Umbilical cord (tissue), 2 donors: ENCODE results near the gene KRT71. TPM values are rescaled to one million over a fixed set of nuclear protein-coding genes. Genes with fewer than 3 reads are reported as not detected.

ENCODE experiments used
- DNase-seq: peaks from one replicate; pipeline ENCODE4 v3.0.0-alpha.2; 2015; ENCODE audit warnings: low spot score
- total RNA-seq: library from RNA; depleted of rRNA; stranded (reverse); fragments of >200 nt; gene quantifications from one replicate; pipeline ENCODE4 v1.2.3, GENCODE V29; 2014; ENCODE audit warnings: low replicate concordance; ENCODE audit not compliant: insufficient read depth

The KRT71 gene
- total RNA-seq, 1 donor from 2014 or later: not detected

DNA sequence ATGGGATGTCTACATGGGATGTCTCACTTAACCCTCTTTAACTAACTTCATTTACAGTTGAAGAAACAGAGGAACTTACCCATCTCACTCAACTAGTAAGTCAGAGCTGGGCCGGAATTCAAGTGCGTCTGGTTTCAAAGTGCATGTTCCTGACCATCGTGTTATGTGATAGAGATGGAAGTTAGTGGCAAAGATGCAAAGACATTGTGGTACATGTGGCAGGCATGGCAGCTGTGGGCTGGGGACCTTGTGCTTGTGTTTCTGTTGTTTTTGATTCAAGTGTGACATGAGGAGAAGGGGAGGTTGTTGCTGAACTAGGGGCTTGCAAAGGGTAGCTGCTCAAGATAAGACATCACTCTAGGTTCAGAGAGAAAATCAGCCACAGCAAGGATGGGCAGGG, 23.0 kb upstream of the KRT71 start:
- DNase-seq: no peak

DNA sequence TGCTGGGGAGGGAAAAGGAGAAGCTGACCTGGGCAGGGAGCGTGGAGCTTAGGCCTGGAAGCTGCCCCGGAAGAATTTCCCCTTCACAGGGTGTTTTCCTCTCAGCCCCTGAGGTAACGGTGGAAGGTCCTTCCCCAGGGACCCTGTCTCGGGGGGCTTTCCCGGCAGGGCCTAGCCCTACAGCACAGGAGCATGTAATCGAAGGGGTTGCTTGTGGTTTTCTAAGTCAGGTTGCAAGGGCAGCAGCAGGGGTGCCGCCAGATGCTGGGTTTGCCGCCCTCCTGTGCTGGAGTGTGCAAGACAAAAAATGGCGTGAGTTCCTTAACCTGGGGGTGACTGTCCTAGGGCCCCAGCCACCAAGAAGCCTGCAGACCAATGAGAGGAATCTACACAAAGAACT, 22.3 kb upstream of the KRT71 start:
- DNase-seq: no peak

DNA sequence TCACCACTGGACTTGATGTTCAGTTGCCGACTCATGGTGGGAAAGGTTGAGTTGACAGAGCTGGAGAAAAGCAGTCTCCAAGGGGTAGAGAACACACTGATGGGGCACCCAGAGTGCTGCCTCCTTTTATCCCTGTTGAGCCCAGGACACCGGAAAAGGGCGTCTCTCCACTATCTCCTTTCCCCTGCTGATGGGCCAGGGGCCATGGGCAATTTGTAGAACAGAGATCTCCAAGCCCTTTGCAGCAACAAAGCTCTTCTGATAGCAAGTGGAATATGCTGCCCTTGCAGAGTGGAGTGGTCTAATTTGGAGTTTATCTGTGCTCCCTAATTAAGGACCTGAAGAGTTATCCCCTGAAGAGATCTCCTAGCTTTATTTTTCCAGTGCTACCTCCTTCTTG, 20.8 kb upstream of the KRT71 start, which contains the start of gene KRT74:
Gene KRT74 (minus strand): TSS at position 101 of the 400 bp plus-strand sequence. CDS start 66 bp downstream, at position 35.
- DNase-seq: no peak

DNA sequence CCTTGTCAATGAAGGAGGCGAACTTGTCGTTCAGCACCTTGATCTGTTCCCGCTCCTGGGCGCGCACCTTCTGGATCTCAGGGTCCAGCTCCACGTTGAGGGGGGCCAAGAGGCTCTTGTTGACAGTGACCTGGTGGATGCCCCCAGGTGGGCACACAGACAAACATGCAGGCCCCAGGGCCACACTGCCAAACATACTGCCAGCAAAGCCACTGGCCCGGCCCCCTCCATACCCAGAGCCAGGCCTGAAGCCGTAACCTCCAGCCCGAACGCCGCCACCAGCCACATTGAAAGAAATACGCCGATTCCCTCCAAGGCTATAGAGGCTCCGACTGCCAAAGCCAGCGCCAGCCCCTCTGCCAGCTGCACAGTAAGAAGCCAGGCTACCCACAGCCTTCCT, 20.4 kb upstream of the KRT71 start:
- DNase-seq: no peak

DNA sequence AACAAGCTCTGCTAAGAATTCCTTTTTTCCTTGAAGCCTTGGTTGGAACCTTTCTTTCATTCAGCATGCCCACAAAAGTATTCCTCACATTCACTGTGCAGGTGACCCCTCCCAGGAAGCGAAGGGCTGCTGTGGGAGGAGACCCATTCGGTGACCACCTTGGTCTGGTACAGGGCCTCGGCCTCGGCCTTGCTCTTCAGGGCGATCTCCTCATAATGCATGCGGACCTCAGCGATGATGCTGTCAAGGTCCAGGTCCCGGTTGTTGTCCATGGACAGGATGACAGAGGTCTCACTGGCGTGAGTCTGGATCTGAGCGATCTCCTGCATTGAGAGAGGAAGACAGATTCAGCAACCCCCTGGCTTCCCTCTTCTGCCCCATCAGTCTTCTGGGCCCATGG, 17.6 kb upstream of the KRT71 start:
- no peak for DNase-seq

DNA sequence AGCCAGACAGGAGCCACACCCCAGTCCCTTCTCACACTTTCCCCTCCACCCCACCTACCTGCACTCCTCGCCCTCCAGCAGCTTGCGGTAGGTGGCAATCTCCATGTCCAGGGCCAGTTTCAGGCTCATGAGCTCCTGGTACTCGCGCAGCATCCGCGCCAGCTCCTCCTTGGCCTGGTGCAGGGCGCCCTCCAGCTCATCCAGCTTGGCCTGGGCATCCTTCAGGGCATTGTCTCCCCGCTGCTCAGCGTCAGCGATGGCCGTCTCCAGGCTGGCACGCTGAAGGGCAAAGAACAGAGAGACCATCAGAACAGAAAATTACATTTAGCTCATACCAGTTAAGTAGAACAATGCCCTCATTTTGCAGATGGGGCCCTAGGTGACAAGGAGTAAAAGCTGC, 15.2 kb upstream of the KRT71 start:
- no peak for DNase-seq

DNA sequence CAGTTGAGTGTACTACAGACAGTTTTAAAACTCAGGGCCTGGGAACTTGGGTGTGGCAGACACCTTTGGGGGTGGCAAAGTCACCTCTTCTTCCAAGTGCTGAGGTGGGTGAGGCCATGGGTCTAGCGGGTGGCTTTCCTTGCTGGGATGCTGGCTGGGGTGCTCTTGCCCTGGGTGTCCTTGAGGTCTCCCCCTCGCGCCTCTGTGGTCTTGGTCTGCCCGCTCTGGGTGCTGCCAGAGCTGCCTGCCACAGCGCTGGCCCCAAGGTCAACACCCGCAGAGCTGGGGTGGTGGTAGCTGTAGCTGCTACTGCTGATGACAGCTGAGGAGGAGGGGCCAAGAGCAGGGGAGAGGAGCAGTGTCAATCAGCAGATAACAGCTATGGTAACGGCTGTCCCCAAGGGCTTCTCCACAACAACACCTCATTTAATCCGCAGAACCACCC, 13.9 kb upstream of the KRT71 start:
- DNase-seq: no peak

DNA sequence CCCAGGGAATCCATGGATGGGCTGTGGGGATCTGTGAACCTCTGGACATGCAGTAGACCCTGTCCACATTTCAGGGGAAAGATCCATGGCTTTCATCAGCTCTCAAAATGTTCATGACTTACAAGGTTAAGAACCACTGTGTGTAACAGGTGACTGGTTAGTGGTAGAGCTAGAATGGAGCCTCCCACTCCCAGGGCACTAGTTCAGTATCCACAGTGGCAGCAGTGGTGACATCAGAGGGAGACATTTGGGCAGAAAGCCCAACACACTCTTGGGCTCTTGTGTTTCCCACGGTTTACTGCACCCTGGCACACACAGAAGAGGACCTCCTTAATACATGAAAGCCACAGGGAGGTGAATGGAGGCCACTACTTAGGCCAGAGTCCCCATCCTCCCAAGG, 11.6 kb upstream of the KRT71 start:
- DNase-seq: no peak

DNA sequence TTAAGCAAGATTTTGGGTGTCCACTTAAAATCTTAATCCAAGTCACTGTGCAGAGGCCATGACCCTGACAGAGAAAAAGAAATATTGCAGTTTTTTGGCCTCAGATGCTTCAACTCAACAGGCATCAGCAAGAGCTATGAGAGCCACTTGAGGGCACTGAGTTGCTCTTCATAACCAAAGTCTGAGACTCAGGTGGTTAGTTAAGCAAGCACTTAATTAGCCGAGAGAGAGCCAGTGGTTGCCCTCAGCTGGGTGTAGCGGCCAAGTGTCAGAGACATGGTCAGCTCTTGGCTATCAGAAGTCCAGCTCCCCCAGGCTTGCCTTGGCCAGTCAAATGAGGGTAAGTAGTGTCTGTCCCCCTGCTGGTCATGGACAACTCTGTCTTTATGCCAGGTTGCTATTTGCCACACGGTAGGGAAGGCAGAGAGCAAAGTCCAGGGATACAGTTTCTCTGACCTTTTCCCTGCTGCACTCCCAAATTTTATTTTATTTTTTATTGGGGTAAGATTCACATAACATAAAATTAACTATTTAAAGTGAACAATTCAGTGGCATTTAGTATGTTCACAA, 9.0 kb upstream of the KRT71 start:
- DNase-seq: no peak

DNA sequence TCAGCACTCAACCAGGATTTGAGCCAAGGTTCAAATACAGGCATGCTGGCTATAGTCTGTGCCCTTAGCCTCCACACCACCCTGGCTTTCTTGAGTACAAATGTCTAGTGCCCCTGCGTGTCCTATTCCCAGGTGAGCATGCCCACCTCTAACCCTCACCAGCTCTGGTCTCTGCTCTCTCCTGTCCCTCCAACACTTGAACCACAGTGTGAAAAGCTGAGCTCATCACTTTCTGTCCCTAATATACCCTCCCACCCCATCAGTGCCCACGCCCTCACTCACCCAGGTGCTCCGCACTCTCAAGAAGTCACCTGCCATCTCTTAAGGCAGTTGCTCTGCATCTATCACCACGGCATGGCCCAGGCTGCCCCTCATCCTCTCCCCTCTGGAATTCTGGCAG, 7.0 kb upstream of the KRT71 start:
- DNase-seq: no peak

DNA sequence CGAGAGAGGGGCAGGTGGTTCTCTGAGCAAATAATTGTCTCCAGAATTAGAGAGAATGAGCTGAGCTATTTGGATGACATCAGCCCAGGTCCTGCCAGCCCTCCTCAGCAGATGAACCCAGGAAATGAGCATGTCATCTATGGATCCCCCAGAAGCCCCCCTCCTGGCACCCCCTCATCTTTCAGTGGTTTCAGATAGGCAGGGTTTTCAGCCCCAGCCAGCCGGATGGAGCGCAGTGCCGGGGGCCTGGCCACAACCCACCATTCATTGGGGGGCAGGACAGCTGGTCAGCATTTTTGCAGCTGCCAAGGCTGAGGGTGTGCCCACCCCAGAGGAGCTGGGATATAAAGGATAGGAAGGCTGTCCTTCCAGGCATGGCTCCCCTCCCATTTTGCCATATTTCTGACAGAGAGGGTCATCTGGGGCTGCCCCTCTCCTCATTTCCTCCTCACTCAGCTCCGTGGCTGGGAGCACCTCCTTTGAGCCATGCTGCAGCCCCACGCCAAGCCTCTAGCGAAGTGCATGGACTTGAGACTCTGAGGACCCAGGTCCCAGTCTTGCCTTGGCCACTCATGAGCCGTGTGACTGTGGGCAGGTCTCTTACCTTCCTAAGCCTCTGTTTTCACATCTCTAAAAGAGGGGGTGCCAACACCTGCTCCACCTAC, 6.0 kb upstream of the KRT71 start:
- DNase-seq: no peak

DNA sequence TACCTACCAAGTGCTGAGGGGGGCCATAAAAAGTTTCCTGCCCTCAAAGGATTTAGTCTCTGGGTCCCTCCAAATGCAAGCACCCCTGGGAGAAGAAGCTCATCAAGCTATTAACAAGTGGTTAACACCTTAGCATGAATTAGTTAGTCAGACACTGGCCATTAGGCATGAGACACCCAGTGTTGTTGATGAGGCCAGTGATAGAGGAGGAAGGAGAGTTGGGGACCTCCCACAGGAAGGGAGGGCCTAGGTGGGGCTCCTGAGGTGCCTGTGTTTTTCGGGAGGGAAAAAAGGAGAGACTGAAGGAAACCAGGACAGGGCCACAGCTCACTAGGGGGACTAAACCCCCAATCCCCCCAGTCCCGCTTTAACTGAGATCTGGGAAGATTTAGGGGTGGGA, 4.5 kb upstream of the KRT71 start:
- no peak for DNase-seq

DNA sequence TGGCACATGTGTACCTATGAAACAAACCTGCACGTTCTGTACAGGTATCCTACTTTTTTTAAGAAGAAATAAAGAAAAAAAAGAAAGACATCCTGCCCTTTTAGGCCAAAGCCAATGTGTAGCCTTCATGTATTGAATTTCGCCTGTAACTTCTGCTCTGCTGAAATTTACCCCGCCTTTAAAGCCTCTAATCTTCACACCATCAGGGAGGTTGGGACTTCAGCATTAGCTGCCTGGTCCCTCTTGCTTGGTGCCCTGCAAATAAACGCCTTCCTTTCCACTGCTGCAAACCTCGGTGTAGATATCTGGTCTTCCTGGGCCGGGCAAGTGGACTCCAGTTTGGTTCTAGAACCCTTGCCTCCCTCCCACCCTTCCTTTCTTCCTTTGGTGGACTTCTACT, 2.6 kb upstream of the KRT71 start:
- no peak for DNase-seq

DNA sequence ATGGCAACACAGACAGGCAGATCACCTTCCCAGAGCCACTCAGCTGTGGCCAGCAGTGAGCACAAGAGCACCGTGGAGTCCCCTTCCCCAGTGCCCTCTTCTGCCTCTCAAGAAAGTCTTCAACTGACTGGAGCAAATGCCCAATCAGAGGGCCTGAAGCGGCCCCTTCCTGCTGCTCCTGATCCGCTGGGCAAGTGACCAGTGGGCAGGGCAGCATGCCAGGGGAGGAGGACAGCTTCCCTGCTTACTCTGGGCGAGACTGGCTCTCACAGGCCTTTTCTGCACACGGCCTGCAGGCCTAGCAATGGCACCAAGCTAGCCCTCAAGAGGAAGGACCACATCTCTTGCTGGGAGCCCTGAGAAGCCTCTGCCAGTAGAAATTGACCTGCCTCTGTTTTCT, 890 bp downstream of the KRT71 start:
- DNase-seq: no peak

DNA sequence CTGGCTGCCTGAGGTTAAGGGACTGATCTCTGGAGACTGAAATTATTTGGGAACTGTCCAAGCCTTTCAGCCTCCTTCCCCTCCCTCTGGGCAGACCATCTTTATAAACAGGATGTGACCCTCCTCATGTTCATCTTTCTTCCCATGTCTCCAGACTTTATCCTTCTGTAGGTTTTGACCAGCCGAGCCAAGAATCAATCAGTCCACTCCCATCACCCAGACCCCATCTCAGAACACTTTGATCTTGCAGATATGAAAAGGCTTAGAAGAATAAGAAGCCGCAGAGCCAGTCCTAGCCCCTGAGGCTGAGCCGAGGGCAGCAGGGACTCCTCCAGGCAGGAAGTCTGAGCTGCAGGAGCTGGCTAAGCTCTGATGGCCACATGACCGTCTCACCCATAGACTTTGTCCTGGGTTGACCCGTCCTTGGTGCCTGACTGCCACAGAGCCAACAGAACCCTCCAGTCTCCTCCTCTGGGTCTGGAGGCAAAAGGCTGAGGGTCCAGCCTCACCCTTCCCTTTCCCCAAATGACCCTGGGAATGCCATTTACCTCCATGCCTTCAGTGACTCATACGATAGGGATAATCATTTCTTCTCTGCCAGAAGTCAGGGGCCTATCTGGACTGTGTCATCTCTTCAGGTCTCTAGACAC, 1.6 kb downstream of the KRT71 start:
- DNase-seq: peak; percentile 25

DNA sequence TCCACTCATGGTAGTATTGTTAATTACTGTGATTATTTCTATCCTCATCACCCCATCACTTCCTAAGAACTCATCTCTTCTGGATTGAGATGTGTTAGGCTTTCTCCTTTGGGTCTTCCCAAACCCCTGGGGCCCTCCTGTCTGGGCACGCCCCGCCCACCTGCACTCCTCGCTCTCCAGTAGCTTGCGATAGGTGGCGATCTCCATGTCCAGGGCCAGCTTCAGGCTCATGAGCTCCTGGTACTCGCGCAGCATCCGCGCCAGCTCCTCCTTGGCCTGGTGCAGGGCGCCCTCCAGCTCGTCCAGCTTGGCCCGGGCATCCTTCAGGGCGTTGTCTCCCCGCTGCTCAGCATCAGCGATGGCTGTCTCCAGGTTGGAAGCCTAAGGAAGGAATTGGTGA, 6.8 kb downstream of the KRT71 start:
- DNase-seq: no peak

DNA sequence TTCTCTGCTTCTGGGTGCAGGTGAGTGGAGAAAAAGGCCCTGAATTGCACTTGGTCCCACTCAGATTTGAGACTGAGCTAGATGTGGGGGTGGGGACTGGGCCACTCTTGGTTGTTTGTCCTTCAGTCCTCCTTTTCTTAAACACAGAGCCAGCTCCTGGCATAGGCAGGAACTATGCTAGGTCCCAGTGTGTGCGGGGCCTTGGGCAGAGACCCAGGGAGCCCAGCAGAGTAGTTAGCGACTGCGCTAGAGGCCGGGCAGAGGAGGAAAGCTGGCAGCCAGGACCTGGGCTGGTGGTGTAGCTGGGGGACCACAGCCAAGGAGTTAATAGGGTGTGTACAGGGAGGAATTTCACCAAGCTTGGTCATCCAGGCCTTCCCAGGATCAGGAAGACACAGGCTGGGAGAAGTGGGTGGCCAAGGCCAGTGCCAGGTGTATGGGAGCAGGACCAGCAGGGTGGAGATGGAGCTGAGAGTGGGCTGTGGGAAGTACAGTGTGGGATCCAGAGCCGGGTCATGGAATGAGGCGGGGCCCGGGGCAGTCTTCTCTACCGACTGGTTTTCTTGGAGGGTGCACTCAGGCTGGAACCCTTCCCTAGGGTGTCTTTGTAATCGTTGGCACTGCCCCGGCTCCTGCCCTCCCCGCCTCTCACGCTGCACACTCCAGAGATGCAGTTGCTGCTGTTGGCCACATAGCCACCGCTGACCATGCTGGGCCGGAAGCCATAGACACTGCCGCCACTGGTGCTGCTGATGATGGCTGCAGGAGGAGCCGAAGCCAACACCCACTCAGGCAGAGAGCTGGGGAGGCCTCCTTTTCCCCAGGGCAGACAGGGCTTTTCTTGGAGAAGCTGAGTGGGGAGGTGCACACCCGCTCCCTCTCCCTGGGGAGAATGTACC, 8.7 kb downstream of the KRT71 start:
- DNase-seq: peak; percentile 33

DNA sequence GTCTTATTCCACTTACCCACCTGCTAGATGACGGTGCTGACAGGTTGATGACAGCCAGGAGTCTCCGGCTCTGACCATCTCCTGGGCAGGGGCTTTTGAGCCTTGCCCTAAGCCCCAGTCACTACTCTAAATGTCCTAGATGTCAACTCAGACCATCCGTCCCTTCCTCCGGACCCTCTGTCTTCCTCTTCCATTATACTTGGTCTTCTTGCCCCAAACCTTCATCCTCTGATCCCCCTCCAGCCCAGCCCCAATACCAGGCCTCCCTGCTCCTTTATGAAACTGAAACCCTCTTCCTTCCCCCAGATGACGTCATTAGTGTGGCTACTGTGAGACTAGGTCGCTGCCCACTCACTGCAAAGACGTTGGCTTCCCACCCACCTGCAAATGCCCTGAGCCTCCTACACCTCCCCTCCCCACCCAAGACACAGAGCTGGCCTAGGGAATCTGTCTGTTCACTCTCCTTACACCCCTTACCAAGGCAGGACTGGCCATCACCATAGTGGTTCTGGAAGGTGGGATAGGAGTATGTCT, 10.1 kb downstream of the KRT71 start:
- DNase-seq: no peak

DNA sequence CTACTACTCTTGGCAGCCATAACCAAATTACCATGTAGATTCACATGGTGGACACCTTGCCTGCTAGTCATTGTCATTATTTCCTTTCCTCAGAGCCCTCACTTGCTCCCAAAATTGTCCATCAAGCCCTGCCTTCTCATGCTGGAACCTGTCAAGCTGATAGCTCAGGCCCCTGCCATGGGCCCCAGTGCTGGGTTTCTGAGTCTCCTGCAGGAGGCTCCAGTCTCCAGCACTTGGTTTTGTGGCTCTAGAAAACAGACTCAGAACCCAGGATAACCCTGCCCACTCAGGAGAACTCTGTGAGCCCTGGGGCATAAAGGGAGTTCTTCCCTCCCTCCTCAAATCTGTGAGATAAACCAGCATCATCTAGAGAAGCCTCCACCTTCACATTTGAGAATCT, 10.8 kb downstream of the KRT71 start:
- no peak for DNase-seq

DNA sequence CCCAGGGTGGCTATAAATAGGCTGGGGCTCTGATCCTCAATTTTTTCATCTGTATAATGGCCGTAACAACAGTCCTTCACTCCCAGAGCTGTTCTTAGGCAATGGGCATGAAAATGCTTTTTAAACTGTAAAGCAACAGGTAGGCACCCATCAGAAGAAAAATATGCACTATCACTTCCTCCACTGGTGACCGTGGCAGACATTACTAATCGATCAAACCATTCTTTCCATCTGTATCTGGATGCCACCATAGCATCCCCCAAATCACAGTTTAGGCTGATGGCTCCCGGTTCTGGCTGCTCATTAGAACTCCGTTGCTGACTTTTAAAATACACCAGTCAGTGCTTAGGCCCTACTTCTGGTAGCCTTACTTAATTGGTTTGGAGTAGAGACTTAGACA, 11.2 kb downstream of the KRT71 start:
- no peak for DNase-seq

DNA sequence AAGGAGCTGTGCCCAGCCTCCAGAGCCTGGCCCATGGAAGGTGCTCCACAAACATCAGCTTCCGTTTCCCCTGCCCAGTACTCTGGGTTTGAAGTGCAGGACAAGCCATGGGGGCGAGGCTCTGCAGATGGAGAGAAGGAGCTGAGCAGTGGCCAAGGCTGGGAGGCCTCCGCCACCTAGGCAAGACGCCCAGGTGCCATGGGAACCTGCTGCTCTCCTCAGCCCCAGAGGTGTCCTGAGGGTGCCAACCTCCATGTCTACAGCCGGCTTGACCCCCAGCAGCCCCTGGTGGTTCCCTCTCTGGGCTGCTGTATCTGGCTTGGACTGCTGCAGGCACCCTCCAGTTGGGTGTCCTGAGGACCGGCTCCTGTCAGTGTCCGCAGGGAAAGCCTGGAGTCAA, 12.4 kb downstream of the KRT71 start:
- no peak for DNase-seq

DNA sequence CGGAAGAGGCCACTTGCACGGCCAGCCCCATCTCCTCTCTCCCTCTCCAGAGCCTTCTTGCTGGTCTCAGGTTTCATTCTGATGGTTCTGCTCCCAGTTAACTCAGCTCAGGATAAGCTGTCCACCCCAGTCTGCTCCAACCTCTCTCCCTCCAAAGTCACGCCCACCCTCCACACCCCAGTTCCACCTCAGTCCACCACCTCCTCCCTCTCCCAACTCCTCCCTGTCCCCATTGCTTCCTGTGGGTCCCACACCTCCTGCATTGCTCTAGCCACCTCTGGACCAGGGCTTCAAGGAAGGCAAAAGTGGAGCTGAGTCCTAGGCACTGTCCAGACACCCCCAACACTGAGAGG, 13.1 kb downstream of the KRT71 start:
- no peak for DNase-seq
